ENCODE results near the gene ADARB2. TPM values are rescaled to one million over a fixed set of nuclear protein-coding genes. Genes with fewer than 3 reads are reported as not detected.

ADARB2 gene
- total RNA-seq, 2 donors from 2014 or later: 8.0 to 12.2 TPM

- ATAC-seq: no peak
- WGBS, 2 donors: 79 to 81% methylated on average over 4 to 9 of the region's 9 CpGs
- DNase-seq: no peak
Measured at GRCh38 chr10:1217661-1218060, 519.7 kb downstream of the ADARB2 start.

GRCh38 chr10:1217237-1217587, 520.1 kb downstream of the ADARB2 start:
- 84 to 89% methylated on average over 14 of the region's 14 CpGs for WGBS, 2 donors
- Histone ChIP-seq H3K9me3 (no peaks in the 10 kb centered on the region), H3K36me3 (replicated peaks in 1 of 2; ENCODE audit: insufficient read depth in 1 of 2, low read depth in 2 of 2) (no peaks in the 10 kb centered on the region), H3K4me3 (no peak overlapping the region), H3K27me3 (no peaks in the 10 kb centered on the region), H3K27ac (no peak overlapping the region), H3K4me1 (no peaks in the 10 kb centered on the region)
- no peak for TF ChIP-seq POLR2A (IDR thresholded peaks at IDR 0.05)
- TF ChIP-seq, protein P1, sequence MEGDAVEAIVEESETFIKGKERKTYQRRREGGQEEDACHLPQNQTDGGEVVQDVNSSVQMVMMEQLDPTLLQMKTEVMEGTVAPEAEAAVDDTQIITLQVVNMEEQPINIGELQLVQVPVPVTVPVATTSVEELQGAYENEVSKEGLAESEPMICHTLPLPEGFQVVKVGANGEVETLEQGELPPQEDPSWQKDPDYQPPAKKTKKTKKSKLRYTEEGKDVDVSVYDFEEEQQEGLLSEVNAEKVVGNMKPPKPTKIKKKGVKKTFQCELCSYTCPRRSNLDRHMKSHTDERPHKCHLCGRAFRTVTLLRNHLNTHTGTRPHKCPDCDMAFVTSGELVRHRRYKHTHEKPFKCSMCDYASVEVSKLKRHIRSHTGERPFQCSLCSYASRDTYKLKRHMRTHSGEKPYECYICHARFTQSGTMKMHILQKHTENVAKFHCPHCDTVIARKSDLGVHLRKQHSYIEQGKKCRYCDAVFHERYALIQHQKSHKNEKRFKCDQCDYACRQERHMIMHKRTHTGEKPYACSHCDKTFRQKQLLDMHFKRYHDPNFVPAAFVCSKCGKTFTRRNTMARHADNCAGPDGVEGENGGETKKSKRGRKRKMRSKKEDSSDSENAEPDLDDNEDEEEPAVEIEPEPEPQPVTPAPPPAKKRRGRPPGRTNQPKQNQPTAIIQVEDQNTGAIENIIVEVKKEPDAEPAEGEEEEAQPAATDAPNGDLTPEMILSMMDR (IDR thresholded peaks at IDR 0.05): no peak
- ATAC-seq: no peak
- intact Hi-C loops (cut with DNase I): no loop called here
- DNase-seq: no peak

More at GRCh38 chr10:1217661-1218060, 519.7 kb downstream of the ADARB2 start:
- intact Hi-C loops (cut with DNase I): no loop called here
- no peaks in the 10 kb centered on the region for H3K36me3 ChIP-seq (replicated peaks in 1 of 2; ENCODE audit: insufficient read depth in 1 of 2, low read depth in 2 of 2)
- H3K27ac ChIP-seq: no peak overlapping the region
- no peaks in the 10 kb centered on the region for H3K27me3 ChIP-seq
- no peaks in the 10 kb centered on the region for H3K4me1 ChIP-seq
- no peaks in the 10 kb centered on the region for H3K9me3 ChIP-seq
- TF ChIP-seq, protein P1 (IDR thresholded peaks at IDR 0.05): no peak
- TF ChIP-seq POLR2A (IDR thresholded peaks at IDR 0.05): no peak
- H3K4me3 ChIP-seq: no peak overlapping the region

GRCh38 chr10:1216574-1217236, 520.6 kb downstream of the ADARB2 start:
- ATAC-seq (no peak), DNase-seq (no peak)
- intact Hi-C loops (cut with DNase I): no loop called here
- WGBS, 2 donors: 86 to 87% methylated on average over 16 to 27 of the region's 31 CpGs
- no peaks in the 10 kb centered on the region for H3K27me3 ChIP-seq
- no peak overlapping the region for H3K4me3 ChIP-seq
- H3K4me1 ChIP-seq: no peaks in the 10 kb centered on the region
- H3K36me3 ChIP-seq (replicated peaks in 1 of 2; ENCODE audit: insufficient read depth in 1 of 2, low read depth in 2 of 2): no peaks in the 10 kb centered on the region
- no peaks in the 10 kb centered on the region for H3K9me3 ChIP-seq
- H3K27ac ChIP-seq: no peak overlapping the region
- no peak for TF ChIP-seq POLR2A (IDR thresholded peaks at IDR 0.05)
- TF ChIP-seq, protein P1 (IDR thresholded peaks at IDR 0.05): no peak

- Histone ChIP-seq H3K4me1 (no peaks in the 10 kb centered on the region), H3K4me3 (no peak overlapping the region), H3K27ac (no peak overlapping the region), H3K36me3 (replicated peaks in 1 of 2; ENCODE audit: insufficient read depth in 1 of 2, low read depth in 2 of 2) (no peaks in the 10 kb centered on the region), H3K27me3 (no peaks in the 10 kb centered on the region), H3K9me3 (no peaks in the 10 kb centered on the region)
- TF ChIP-seq POLR2A (IDR thresholded peaks at IDR 0.05): no peak
- TF ChIP-seq, protein P1 (IDR thresholded peaks at IDR 0.05): no peak
- 72 to 76% methylated on average over 21 to 22 of the region's 22 CpGs for WGBS, 2 donors
- intact Hi-C loops (cut with DNase I): no loop called here
- DNase-seq (no peak), ATAC-seq (no peak)
Measured at GRCh38 chr10:1215862-1216573, 521.3 kb downstream of the ADARB2 start.
